Measurements from ENCODE around the gene ZNF76.

ZNF76 gene

GRCh38 chr6:35237476-35237875 is 22.1 kb upstream of the ZNF76 start:
- DNase-seq (ENCODE audit: low read depth in 2 of 2), result no peak

GRCh38 chr6:35238843-35239289 is 20.7 kb upstream of the ZNF76 start:
- DNase-seq (ENCODE audit: low read depth in 2 of 2), result no peak

GRCh38 chr6:35239581-35239980 is 20.0 kb upstream of the ZNF76 start:
- DNase-seq (ENCODE audit: low read depth in 2 of 2), result no peak

- DNase-seq (ENCODE audit: low read depth in 2 of 2), result no peak
These were observed 18.4 kb upstream of the ZNF76 start for GRCh38 chr6:35240838-35241801.

- DNase-seq (ENCODE audit: low read depth in 2 of 2), result no peak
These were observed 17.0 kb upstream of the ZNF76 start for GRCh38 chr6:35242486-35242885.

- no peak for DNase-seq (ENCODE audit: low read depth in 2 of 2)
These were observed 16.6 kb upstream of the ZNF76 start for GRCh38 chr6:35242906-35243305.

GRCh38 chr6:35243386-35243958 is 16.1 kb upstream of the ZNF76 start:
- no peak for DNase-seq (ENCODE audit: low read depth in 2 of 2)

- no peak for DNase-seq (ENCODE audit: low read depth in 2 of 2)
These were observed 15.0 kb upstream of the ZNF76 start for GRCh38 chr6:35244551-35244950.

GRCh38 chr6:35247642-35248231 is 11.8 kb upstream of the ZNF76 start:
- no peak for DNase-seq (ENCODE audit: low read depth in 2 of 2)

GRCh38 chr6:35248300-35248699 is 11.2 kb upstream of the ZNF76 start:
- no peak for DNase-seq (ENCODE audit: low read depth in 2 of 2)

- DNase-seq (ENCODE audit: low read depth in 2 of 2), result no peak
These were observed 10.6 kb upstream of the ZNF76 start for GRCh38 chr6:35248965-35249364.

GRCh38 chr6:35251949-35252348 is 7.6 kb upstream of the ZNF76 start:
- DNase-seq (ENCODE audit: low read depth in 2 of 2), result no peak

- DNase-seq (ENCODE audit: low read depth in 2 of 2), result no peak
These were observed 6.3 kb upstream of the ZNF76 start for GRCh38 chr6:35253249-35253648.

GRCh38 chr6:35258336-35258735 is 1.2 kb upstream of the ZNF76 start:
- no peak for DNase-seq (ENCODE audit: low read depth in 2 of 2)

GRCh38 chr6:35258858-35259193 is 709 bp upstream of the ZNF76 start:
- DNase-seq (ENCODE audit: low read depth in 2 of 2), result no peak

GRCh38 chr6:35259948-35260590 is 534 bp downstream of the ZNF76 start:
- DNase-seq (ENCODE audit: low read depth in 2 of 2), result no peak

- no peak for DNase-seq (ENCODE audit: low read depth in 2 of 2)
These were observed 1.3 kb downstream of the ZNF76 start for GRCh38 chr6:35260591-35261570.

GRCh38 chr6:35262596-35262995 is 3.1 kb downstream of the ZNF76 start:
- DNase-seq (ENCODE audit: low read depth in 2 of 2), result no peak

- DNase-seq (ENCODE audit: low read depth in 2 of 2), result no peak
These were observed 5.2 kb downstream of the ZNF76 start for GRCh38 chr6:35264550-35265274.

GRCh38 chr6:35265523-35265922 is 6.0 kb downstream of the ZNF76 start:
- DNase-seq (ENCODE audit: low read depth in 2 of 2), result no peak

GRCh38 chr6:35267446-35267845 is 7.9 kb downstream of the ZNF76 start:
- no peak for DNase-seq (ENCODE audit: low read depth in 2 of 2)
